Trophoblast cell (in vitro differentiated cells and primary cell): ENCODE measurements around the gene CAMTA2.
"Not testable (repeated sequence)": the region's sequence is repeated elsewhere in the genome, so short reads cannot be mapped to it uniquely, and the experiment has no call there.

Source experiments
- DNase-seq, 2 donors: peaks; one replicate each; pipeline ENCODE4 v3.0.0-alpha.2; 2016
- H2AFZ ChIP-seq: 2 replicates; pipeline ENCODE4 v1.6.1; 2013; ENCODE audit warnings: low read length, moderate library complexity, mild to moderate bottlenecking; ENCODE audit not compliant: insufficient read depth, poor library complexity
- H2AK5ac ChIP-seq: 2 replicates; pipeline ENCODE4 v1.6.1; 2013; ENCODE audit warnings: mild to moderate bottlenecking, low read length
- H2BK120ac ChIP-seq: 2 replicates; pipeline ENCODE4 v1.6.1; 2013; ENCODE audit warnings: low read length, mild to moderate bottlenecking, moderate library complexity; ENCODE audit not compliant: insufficient read depth, poor library complexity
- H2BK12ac ChIP-seq: 2 replicates; pipeline ENCODE4 v1.6.1; 2013; ENCODE audit warnings: mild to moderate bottlenecking, low read length, moderate library complexity
- H2BK5ac ChIP-seq: 2 replicates; pipeline ENCODE4 v1.6.1; 2013; ENCODE audit warnings: low read length, low read depth, moderate library complexity, mild to moderate bottlenecking; ENCODE audit not compliant: poor library complexity
- H3K14ac ChIP-seq: 2 replicates; pipeline ENCODE4 v1.6.1; 2013; ENCODE audit warnings: mild to moderate bottlenecking, low read length
- H3K18ac ChIP-seq: 2 replicates; pipeline ENCODE4 v1.6.1; 2013; ENCODE audit warnings: mild to moderate bottlenecking, low read length
- H3K23ac ChIP-seq: 2 replicates; pipeline ENCODE4 v1.6.1; 2013; ENCODE audit warnings: low read length
- H3K27ac ChIP-seq: 2 replicates; pipeline ENCODE4 v1.5.1; 2013; ENCODE audit warnings: low read depth, mild to moderate bottlenecking, inconsistent platforms, low read length, moderate library complexity
- H3K27me3 ChIP-seq: 2 replicates; pipeline ENCODE4 v1.6.1; 2013; ENCODE audit warnings: inconsistent platforms, mild to moderate bottlenecking, low read length, moderate library complexity; ENCODE audit not compliant: insufficient read depth
- H3K36me3 ChIP-seq, 2 experiments: 1 replicate in 1 of 2; 2 replicates in 1 of 2; pipeline ENCODE4 v1.6.1; 2013; ENCODE audit warnings: low read length in 2 of 2, mild to moderate bottlenecking in 2 of 2, moderate library complexity in 1 of 2; ENCODE audit not compliant: insufficient read depth in 2 of 2, control insufficient read depth in 1 of 2
- H3K4ac ChIP-seq: 2 replicates; pipeline ENCODE4 v1.6.1; 2013; ENCODE audit warnings: low read depth, mild to moderate bottlenecking, low read length, moderate library complexity
- H3K4me1 ChIP-seq, 2 experiments: 1 replicate in 1 of 2; 2 replicates in 1 of 2; pipeline ENCODE4 v1.6.1; 2013; ENCODE audit warnings: low read length in 2 of 2, mild to moderate bottlenecking in 2 of 2, moderate library complexity in 1 of 2; ENCODE audit not compliant: insufficient read depth in 2 of 2, control insufficient read depth in 1 of 2
- H3K4me2 ChIP-seq: 2 replicates; pipeline ENCODE4 v1.6.1; 2013; ENCODE audit warnings: inconsistent platforms, mild to moderate bottlenecking, low read length, moderate library complexity
- H3K4me3 ChIP-seq: 2 replicates; pipeline ENCODE4 v1.5.1; 2013; ENCODE audit warnings: mild to moderate bottlenecking, low read depth, low read length, inconsistent platforms
- H3K79me1 ChIP-seq: one replicate; pipeline ENCODE4 v1.6.1; 2013; ENCODE audit warnings: low read length
- H3K79me2 ChIP-seq: 2 replicates; pipeline ENCODE4 v1.6.1; 2013; ENCODE audit warnings: low read length, mild to moderate bottlenecking; ENCODE audit not compliant: control insufficient read depth, insufficient read depth, poor library complexity
- H3K9ac ChIP-seq: 2 replicates; pipeline ENCODE4 v1.6.1; 2013; ENCODE audit warnings: mild to moderate bottlenecking, low read length
- H3K9me3 ChIP-seq: 2 replicates; pipeline ENCODE4 v1.6.1; 2013; ENCODE audit warnings: low read depth, mild to moderate bottlenecking, control low read depth, inconsistent platforms, low read length; ENCODE audit not compliant: insufficient read depth
- H4K12ac ChIP-seq: 2 replicates; pipeline ENCODE4 v1.6.1; 2013; ENCODE audit warnings: low read depth, mild to moderate bottlenecking, low read length, moderate library complexity
- H4K8ac ChIP-seq: 2 replicates; pipeline ENCODE4 v1.6.1; 2013; ENCODE audit warnings: low read depth, mild to moderate bottlenecking, low read length, moderate library complexity
- H4K91ac ChIP-seq: one replicate; pipeline ENCODE4 v1.6.1; 2013; ENCODE audit warnings: low read depth, mild to moderate bottlenecking, low read length, moderate library complexity
- WGBS: extraction: QIAGEN DNeasy Blood & Tissue Kit; methylation state at CpG from one replicate; pipeline ENCODE4 v1.1.7; 2013; ENCODE audit warnings: missing lambda C conversion rate; ENCODE audit not compliant: insufficient read length, insufficient coverage; ENCODE audit errors: extremely low coverage; 5-methylcytosine and 5-hydroxymethylcytosine counted together

Gene CAMTA2

GRCh38 chr17:5030168-5030567, 42.7 kb upstream of the CAMTA2 start:
- not testable (repeated sequence) for H3K27ac ChIP-seq, DNase-seq, H4K91ac ChIP-seq, H2AFZ ChIP-seq, H3K4me3 ChIP-seq, H3K36me3 ChIP-seq, H2BK120ac ChIP-seq, H4K8ac ChIP-seq, H3K23ac ChIP-seq, H2BK5ac ChIP-seq, H2AK5ac ChIP-seq, H3K27me3 ChIP-seq, H3K9ac ChIP-seq, H3K79me1 ChIP-seq, H3K9me3 ChIP-seq, H3K14ac ChIP-seq, H4K12ac ChIP-seq, H2BK12ac ChIP-seq, H3K18ac ChIP-seq, H3K4me2 ChIP-seq, H3K79me2 ChIP-seq, H3K4ac ChIP-seq, H3K4me1 ChIP-seq
- WGBS = no CpG with 5 or more reads among the region's 2 CpGs

GRCh38 chr17:5027916-5028315, 40.4 kb upstream of the CAMTA2 start:
- Histone ChIP-seq H4K8ac (no peak overlapping the region), H3K4ac (no peak overlapping the region), H2BK12ac (no peak overlapping the region), H3K23ac (no peak overlapping the region), H3K79me2 (no peaks in the 10 kb centered on the region), H3K9me3 (no peaks in the 10 kb centered on the region), H3K27ac (no peak overlapping the region), H4K91ac (no peak overlapping the region), H3K4me1 (peaks cover 0 to 3% of the 10 kb centered on the region in 2 experiments), H2BK120ac (no peak overlapping the region), H2AFZ (no peak overlapping the region), H3K27me3 (no peaks in the 10 kb centered on the region), H3K4me3 (no peak overlapping the region), H3K9ac (no peak overlapping the region), H3K36me3 (peaks cover 14 to 16% of the 10 kb centered on the region in 2 experiments), H2AK5ac (no peak overlapping the region), H4K12ac (no peak overlapping the region), H2BK5ac (no peak overlapping the region), H3K14ac (no peak overlapping the region), H3K18ac (no peak overlapping the region), H3K79me1 (peaks cover 2% of the 10 kb centered on the region), H3K4me2 (no peak overlapping the region)
- no CpG with 5 or more reads among the region's 5 CpGs for WGBS
- no peak for DNase-seq

GRCh38 chr17:5027299-5027698, 39.8 kb upstream of the CAMTA2 start:
- DNase-seq = no peak
- Histone ChIP-seq H3K4me1 (peaks cover 0 to 3% of the 10 kb centered on the region in 2 experiments), H4K8ac (no peak overlapping the region), H3K27me3 (no peaks in the 10 kb centered on the region), H3K4ac (no peak overlapping the region), H2AK5ac (no peak overlapping the region), H2BK12ac (no peak overlapping the region), H3K79me1 (peaks cover 2% of the 10 kb centered on the region), H2BK5ac (no peak overlapping the region), H3K18ac (no peak overlapping the region), H4K91ac (no peak overlapping the region), H3K9me3 (no peaks in the 10 kb centered on the region), H3K9ac (no peak overlapping the region), H3K27ac (no peak overlapping the region), H3K4me3 (no peak overlapping the region), H3K14ac (no peak overlapping the region), H4K12ac (no peak overlapping the region), H3K4me2 (no peak overlapping the region), H2AFZ (no peak overlapping the region), H3K79me2 (no peaks in the 10 kb centered on the region), H2BK120ac (no peak overlapping the region), H3K23ac (no peak overlapping the region), H3K36me3 (peaks cover 19 to 20% of the 10 kb centered on the region in 2 experiments)
- WGBS = no CpG with 5 or more reads among the region's 6 CpGs

- H2BK5ac ChIP-seq = no peak overlapping the region
- no peaks in the 10 kb centered on the region for H3K9me3 ChIP-seq
- no peak overlapping the region for H2AK5ac ChIP-seq
- no peak overlapping the region for H2BK12ac ChIP-seq
- H3K4me2 ChIP-seq = no peak overlapping the region
- no peak overlapping the region for H2AFZ ChIP-seq
- no peak overlapping the region for H3K23ac ChIP-seq
- H3K9ac ChIP-seq = no peak overlapping the region
- DNase-seq = no peak
- H2BK120ac ChIP-seq = no peak overlapping the region
- no peak overlapping the region for H4K12ac ChIP-seq
- H3K18ac ChIP-seq = no peak overlapping the region
- H3K4me1 ChIP-seq = peaks cover 0 to 3% of the 10 kb centered on the region in 2 experiments
- no peak overlapping the region for H3K4me3 ChIP-seq
- H4K91ac ChIP-seq = no peak overlapping the region
- H3K79me2 ChIP-seq = no peaks in the 10 kb centered on the region
- H3K4ac ChIP-seq = no peak overlapping the region
- no peak overlapping the region for H3K27ac ChIP-seq
- H3K14ac ChIP-seq = no peak overlapping the region
- no CpG with 5 or more reads among the region's 4 CpGs for WGBS
- H3K79me1 ChIP-seq = no peaks in the 10 kb centered on the region
- H3K36me3 ChIP-seq = peaks cover 44% of the 10 kb centered on the region in 2 experiments
- no peaks in the 10 kb centered on the region for H3K27me3 ChIP-seq
- H4K8ac ChIP-seq = no peak overlapping the region
Measured at GRCh38 chr17:5024604-5025003, 37.1 kb upstream of the CAMTA2 start.
